ENCODE measurements around the gene RAB7B. TPM values are rescaled to one million over a fixed set of nuclear protein-coding genes. Genes with fewer than 3 reads are reported as not detected.
A peak's percentile ranks its signal among the peaks of the same experiment; 100 is the strongest.

Gene RAB7B
- total RNA-seq, 1 experiment from 2014 or later = 3.8 TPM

DNA sequence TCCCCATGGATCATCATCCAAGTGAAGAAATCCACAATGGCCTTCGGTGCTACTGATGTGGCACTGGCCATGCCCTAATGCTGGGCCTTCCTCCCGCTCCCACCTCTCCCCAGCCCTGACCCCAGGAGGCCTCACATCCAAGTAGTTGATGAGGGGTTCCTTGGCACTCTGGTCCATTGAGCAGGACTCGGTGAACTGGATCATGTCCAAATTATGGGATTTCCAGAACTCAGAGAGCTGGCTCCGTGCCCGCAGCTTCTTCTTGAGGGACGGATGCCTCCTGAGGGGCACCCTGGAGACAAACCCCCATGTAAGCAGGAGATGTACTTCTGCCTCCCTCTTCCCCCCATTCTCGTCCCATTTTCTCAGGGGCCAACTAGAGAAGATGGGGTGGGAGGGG, 19.6 kb upstream of the RAB7B start:
- DNase-seq (ENCODE audit: low spot score) = no peak

DNA sequence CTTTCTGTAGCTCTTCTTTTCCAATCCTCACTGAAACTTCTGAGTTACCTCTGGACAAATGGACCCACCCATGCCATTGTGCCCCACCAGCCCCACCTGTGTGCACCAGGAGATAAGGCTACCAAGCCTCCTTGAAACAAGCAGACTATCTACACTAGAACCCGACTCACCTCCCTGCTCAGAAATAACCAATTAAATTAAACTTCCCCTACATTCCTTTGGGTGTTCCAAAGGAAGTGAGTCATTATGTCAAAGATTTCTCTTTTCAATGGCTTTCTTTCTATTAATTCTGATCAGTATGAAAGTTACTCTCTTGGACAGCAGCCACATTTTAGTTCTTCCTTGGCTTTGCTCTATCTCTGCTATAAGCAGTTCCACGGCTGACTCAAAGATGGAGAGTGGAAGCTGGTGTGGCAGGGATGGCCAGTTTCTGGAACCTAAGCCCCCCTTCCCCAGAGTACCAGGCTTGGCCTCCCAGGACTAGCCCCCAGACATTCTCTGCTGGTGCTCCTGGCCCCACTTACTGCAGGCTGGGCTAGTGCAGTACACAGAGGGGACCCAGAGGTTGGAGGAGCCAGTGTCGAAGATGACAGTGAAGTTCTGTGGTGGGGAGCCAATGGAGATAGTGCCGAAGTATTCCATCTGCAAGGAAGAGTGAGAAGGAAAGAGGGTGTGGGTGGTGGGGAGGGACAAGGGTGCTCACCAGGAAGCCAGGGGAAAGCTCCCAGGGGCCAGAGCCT, 18.6 kb upstream of the RAB7B start:
- no peak for DNase-seq (ENCODE audit: low spot score)

DNA sequence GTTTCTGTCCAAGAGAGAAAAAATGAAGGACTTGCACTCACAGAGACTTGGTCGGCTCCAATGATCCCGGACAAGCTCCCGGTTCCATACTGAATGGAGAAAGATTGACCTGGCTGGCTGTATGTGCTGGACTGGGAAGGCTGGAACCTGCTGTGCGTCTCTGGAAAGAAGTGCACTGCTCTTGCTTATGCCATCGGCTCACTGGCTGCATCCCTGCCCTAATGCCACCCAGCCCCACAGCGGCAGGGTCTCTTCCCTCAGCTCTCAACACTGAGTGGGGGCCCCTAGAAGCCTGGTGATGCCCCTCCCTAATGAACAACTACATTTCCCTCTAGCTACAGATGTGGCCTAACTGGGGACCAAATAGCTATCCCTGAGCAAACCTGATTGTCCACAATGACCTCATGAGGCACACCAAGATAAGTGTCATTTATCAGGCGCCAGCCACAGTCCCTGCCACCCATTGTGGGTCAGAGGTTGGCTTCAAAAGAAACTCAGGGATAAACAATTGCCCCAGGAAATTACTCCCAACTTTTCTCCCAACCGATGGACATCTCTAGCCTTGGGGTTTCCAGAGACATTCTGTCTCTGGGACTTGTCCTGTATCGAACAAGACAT, 17.9 kb upstream of the RAB7B start:
- no peak for DNase-seq (ENCODE audit: low spot score)

DNA sequence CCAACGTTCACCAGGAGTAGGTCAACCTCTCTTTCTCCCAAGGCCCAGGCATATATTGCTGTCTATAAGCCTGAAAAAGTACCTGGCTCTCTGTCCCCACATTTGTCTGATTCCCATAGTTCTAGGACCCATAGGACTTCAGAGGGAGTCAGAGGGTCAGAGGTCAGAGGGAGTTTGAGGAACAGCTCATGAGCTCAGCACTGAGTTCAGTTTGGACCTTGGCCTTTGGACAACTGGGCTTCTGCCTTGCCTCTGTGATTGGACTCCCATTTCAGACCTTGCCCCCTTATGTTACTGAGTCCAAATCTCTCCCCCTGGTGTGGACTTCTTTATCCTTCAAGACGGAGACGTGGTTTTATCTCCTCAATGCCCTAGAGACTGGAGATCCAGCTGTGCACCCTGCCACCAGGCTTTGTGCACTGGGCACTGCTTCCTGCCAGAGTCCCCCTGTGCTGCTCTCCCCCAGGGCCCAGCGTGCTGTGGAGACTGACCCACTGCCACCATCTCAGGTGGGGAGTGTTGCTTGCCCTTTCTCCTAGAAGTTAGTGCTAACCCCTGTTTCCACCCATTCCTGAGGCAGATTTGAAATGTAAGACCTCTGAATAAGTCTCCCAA, 17.3 kb upstream of the RAB7B start:
- DNase-seq (ENCODE audit: low spot score) = no peak

DNA sequence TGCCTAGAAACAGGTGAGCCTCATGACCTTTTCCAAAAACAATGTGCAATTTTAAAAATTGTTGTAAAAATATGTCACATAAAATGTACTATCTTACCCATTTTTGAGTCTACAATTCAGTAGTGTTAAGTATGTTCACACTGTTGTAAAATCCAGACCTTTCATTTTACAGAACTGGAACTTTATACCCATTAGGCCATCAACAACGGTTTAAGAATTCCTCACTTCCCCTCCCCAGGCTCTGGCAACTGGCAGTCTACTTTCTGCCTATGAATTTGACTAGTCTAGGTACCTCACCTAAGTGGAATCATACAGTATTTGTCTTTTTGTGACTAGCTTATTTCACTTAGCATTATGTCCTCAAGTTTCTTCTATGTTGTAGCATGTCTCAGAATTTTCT, 11.9 kb upstream of the RAB7B start:
- DNase-seq (ENCODE audit: low spot score) = no peak

DNA sequence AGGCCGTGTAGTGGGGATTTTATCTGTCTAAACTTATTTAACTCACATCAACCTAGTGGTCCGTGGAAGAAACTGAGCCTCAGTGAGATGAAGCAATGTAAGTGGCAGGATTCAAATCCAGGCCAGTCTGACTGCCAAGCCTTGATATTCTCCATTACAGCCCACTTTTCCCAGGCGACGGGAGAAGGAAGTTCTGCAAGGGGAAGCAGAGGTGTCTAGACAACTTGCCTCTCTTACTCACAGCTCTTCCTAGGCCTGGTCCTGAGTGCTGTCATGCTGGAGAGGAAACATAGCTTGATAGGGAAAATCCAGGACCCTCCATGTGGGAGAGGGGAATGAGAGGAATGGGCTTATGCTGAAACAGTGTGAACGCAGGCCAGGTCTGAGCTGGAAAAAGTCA, 11.4 kb upstream of the RAB7B start:
- DNase-seq (ENCODE audit: low spot score) = no peak

DNA sequence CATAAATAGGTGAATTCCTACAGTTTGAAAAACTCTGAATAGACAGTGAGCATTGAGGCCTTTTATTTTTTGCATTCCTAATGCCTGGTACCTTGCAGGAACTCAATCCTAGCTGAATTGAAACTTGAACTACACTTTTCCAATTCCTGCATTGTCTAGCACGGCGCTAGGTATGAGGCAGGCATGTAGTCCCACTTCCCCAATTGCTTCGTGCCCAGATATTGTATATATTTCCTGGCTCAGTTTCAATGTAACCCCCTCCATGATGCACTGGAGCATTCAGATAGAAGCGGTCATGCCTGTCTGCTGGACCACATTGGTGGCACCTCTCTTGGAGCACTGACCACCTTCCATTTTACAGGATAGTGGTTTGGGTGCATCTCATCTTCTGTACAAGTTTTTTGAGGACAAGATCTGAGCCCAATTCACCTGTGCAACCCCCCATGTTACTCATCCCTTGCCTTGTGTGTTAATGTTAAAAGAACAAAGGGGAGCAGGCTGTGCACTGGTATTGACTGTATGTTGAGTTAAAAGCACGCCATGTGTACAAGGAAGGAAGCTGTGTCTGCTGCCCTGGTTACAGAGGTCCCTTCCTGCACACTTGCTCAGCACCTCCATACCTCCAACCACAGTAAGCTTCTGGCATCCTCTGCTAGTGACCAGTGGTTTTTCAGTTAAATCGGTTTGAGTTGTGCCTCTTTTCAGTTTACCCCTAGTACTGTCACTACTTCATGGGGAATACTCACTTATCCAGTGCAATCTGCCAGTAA, 10.0 kb upstream of the RAB7B start:
- DNase-seq (ENCODE audit: low spot score) = no peak

DNA sequence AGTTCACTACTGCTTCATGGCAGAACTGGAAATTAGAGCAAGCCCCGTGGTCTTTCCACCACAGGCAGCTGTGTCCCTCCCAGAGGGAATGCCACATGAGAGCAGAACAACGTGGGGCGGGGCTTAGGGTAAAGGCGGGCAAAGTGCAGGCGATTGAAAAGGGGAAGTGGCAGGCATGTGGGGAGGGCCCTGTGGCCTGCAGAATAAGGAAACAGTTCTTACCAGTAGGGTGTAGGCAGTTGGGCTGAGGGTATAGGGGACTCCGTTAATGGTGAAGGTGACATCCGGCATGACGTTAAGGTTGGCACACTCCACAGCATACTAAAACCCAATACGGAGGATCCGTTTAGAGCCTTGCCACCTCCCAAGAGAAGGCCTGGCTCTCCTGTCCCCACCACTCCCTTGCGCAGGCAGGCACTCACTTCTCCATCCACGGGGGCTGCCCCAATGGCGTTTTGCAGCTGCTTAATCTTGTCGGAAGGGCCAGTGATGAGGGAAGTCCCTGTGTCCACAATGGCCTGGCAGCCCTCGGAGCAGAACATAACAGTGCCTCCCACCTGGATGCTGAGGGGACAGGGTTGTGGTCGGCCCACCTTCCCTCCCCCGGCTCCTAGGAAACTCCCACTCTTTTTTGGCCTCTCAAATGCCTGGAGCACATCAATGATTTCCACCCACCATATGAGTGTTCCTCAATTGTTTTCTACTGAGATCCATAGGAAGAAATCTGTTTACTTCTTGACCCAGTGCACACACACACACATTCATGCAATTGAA, 9.1 kb upstream of the RAB7B start:
- DNase-seq (ENCODE audit: low spot score) = no peak

DNA sequence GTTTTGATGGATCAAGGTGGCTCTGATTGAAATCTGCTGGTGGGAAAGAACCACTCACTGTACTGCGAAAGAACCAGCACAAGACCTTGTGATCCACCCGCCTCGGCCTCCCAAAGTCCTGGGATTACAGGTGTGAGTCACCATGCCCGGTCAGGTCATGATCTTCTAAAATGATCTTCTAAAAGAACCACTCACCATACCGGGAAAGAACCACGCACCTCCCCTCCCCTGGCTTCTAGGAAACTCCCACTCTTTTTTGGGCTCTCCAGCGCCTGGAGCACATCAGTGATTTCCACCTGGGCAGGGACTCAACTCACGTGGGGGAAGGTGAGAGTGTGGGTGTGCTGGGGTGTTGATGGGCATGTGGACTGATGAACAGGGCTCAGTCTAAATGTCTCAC, 7.9 kb upstream of the RAB7B start:
- DNase-seq (ENCODE audit: low spot score) = no peak

DNA sequence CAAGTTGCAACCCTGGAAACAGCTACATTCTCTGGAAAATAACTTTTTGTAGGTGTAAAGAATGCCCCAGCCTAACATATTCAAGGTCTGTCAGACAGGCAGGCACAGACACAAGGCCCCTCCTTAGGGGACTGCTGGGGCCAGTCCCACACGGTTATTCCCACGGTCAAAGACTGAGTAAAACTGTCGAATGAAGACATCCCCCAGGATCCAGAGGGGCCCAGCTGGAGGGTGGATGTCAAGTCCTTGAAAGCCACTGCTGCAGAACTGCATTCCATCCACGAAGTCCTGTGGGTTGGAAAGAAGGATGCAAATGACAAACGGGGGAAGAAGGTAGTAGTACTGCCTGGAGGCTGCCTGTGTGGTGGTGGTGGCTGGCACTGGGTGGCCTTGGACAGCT, 6.9 kb upstream of the RAB7B start:
- DNase-seq (ENCODE audit: low spot score) = no peak

DNA sequence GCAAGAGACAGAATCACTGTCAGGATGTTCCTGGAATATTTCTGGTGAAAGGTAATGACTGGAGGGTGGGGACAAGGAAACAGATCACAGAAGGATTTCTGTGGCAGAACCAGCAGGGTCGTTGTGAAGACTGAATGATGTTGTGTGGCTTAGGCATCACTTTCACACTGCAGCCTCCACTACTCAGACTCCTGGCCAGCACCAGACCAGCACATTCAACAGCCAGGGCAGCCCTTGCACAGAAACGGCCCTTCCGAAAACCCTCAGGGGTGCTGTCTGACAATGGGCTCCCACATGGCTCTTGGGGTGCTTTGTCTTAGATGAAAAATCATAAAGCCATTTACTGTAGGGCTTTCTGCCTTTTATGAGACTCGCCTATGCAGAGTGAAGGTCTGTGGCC, 3.8 kb upstream of the RAB7B start:
- DNase-seq (ENCODE audit: low spot score) = no peak

DNA sequence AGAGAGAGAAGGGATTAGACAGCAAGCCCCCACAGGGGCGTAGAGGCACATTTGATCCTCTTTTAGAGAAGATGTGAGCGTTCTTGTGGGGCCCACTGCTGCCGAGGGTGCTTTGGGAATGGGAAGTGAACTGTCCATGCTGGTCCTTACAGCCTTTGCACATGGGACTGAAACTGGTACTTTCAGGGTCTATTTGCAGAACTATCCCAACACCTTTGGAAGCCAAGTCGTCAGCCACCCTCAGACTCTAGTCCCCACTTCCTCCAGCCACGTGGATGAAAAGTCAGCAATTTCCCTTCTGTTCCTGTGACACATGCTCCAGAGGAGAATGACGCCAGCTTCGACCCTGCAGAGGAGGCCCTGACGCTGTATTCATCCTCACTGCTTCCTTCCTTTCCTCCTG, 2.6 kb upstream of the RAB7B start:
- DNase-seq (ENCODE audit: low spot score) = no peak

DNA sequence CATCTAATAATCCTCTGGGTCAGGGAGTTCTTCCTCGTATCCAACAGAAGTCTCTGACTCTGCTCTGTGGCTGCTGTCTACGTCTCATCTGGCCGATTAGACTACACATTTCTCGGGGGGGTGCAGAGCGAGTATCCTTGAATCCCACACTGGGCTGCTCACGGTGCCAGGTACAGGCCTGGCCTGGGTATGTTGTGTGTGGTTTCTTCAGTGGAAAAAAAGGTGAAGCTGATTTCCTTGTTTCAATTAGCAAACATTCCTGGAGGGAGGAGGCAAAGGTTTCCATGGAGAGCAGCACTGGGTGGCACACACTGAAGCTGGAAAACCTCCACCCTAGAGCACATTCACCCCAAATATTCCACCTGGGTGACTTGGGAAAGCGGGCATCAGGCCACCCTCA, 2.0 kb upstream of the RAB7B start:
- no peak for DNase-seq (ENCODE audit: low spot score)

DNA sequence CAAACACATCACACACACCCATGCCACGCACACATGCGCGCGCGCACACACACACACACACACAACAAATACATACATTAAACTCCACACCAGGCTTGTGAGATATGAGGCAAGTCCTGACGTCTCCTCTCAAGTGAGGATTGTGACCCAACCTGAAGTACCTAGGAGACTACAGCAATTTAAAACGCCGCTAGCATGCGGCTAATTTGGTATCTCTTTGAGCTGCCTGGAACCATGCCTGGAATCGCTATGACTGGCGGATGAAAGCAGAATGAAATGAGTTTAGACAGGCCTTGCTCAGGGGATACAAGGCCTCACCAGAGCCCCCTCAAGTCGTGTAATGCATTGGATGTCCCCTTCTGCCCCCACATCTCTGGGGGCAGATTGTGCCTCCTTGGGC, 1.6 kb upstream of the RAB7B start:
- no peak for DNase-seq (ENCODE audit: low spot score)

DNA sequence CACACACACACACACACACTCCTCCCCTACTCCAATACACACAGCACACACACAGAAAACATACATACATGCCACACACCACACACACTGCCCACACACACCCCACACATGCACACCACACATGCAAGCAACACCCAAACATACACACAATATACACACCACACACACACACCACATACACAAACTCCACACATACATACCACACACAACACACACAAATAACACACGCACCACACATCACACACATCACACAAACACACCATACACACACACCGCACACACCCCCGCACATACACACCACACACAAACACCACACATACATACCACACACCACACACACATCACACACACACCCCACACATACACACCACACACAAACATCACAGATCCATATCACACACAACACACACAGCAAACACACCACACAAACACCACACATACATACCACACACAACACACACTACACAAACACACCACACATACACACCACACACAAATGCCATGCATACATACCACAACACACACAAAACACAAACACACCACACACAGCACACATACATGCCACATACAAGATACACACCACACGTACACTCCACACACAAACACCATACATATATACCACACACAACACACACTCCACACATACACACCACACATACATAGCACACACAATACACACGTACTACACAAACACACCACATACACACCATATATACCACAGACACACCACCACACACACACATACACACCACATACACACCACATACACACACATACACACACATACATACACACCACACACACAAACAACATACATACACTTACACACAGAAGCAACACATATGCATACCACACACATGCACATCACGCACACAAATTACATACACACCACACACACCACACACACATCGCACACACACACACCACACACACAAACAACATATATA, 932 bp upstream of the RAB7B start:
- DNase-seq (ENCODE audit: low spot score) = no peak

DNA sequence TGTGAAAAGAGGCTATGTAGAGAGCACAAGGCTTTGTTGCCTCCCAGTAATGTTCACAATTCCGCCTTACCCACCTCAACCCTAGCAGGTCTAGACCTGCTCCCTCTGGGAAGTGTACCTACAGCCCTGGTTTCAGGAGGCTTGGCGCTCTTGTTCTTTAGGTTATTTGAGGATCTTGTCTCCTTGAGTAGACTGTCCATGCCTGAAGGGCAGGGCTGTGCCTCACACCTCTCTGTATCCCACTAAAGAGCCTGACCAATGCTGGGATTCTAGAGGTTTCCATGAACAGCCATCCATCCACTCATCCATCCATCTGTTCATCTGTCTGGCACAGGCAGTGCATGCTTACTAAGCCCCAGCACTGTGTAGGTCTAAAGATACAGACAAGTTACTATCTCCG, 1.0 kb downstream of the RAB7B start:
- no peak for DNase-seq (ENCODE audit: low spot score)

DNA sequence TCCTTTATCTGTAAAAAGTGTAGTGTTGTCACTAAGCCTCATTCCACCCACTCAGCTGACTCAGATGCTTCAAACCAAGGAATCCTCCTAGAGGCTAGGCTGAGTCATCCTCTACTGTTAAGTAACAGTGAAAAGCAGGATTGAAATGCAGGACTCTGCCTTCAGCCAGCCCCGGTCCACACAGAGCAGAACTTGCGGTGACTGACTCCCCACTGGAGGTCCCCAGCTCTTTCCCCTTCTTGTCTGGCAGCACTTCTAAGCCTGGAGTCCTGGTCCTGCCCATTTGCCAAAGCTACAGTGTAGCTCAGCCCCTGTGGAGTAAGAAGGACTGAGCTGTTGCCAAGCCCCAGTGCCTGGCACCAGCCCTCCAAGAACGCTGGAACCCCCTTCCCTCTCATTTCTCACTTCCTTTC, 1.7 kb downstream of the RAB7B start:
- peak; percentile 76 for DNase-seq (ENCODE audit: low spot score)

DNA sequence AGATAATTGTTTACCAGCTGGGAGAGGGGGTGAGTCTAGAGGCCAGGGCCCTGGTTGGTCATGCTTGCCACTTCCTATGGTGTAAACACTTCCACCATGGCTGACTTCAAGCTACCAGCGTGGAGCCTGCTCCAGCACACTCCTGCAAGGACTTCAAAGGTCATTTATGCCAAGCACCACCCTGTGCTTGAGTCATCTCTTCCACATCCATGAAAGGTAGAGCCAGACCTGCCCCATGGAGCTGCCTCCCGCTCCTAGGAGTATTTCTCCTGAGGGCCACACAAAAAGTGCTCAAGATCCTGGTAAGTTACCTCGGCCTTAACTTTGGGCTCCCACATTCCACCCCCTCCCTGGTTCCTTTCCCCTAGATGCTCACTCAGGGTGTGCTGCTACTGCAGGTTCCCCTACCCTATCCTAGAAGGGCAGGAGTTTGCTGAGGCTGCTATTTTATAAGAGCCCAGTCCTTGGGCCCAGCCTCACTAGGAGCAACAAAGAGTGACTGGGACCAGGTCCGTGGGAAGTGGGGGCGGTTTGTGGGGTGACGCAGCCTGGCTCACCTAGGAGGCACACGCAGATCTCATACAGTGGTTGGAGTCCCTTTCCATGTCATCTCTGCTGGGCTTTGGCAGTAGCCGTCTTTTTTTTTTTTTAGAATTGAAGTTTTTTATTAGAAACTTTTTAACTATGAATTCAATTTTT, 2.4 kb downstream of the RAB7B start:
- DNase-seq (ENCODE audit: low spot score) = no peak

DNA sequence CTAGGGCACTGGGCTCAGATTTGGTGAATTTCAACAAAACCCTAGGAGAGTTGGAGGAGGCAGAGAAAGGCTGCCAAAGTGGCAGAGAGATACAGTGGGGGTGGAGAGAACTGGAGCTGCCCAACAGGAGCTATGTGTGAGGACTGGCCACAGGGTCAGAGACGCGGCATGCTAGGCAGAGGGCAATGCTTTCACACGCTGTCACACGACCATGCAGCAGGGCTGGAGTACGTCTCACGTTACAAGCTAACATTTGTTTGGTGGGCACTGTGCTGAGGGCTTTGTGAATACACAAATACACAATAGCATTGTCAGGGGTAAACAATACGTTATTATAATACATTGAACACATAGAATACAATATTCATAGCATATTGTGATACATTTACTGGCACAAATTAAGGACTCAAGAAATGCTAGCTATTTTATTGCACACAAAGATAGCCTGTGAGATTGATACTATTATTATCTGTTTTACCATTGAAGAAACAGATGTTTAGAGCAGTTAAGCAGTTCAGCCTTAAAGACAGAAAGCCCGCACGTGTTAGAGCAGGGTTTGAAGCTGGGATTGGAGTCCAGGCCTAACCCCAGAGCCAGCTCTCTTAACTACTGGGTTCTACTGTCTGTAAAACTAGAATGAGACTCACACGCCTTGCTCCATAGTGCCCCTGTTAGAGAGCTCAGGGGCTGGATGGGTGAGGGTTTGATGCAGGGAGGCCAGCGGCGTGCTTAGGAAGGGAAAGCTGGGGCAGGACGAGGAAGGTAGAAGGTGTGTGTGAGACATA, 4.5 kb downstream of the RAB7B start:
- DNase-seq (ENCODE audit: low spot score) = no peak

All from H4 (cell line).